Mesendoderm (in vitro differentiated cells): ENCODE results near the gene NKX6-2.
"Not testable (repeated sequence)": the region's sequence is repeated elsewhere in the genome, so short reads cannot be mapped to it uniquely, and the experiment has no call there.

Experiments
- DNase-seq: peaks from one replicate; pipeline ENCODE4 v3.0.0; 2013
- H2AK5ac ChIP-seq: 2 replicates; pipeline ENCODE4 v1.6.1; 2013; ENCODE audit warnings: low read length, inconsistent platforms
- H2BK120ac ChIP-seq: 2 replicates; pipeline ENCODE4 v1.6.1; 2013; ENCODE audit warnings: low read depth, mild to moderate bottlenecking, low read length, moderate library complexity, mixed read lengths
- H2BK15ac ChIP-seq: replicated peaks from 2 replicates; pipeline ENCODE4 v1.6.1; 2013; ENCODE audit warnings: low read depth, mild to moderate bottlenecking, moderate library complexity
- H2BK5ac ChIP-seq: 2 replicates; pipeline ENCODE4 v1.6.1; 2013; ENCODE audit warnings: low read length, inconsistent platforms
- H3K18ac ChIP-seq: 2 replicates; pipeline ENCODE4 v1.6.1; 2013; ENCODE audit warnings: mild to moderate bottlenecking, low read length, mixed read lengths
- H3K23ac ChIP-seq: one replicate; pipeline ENCODE4 v1.6.1; 2013; ENCODE audit warnings: low read length
- H3K27ac ChIP-seq: 2 replicates; pipeline ENCODE4 v1.5.1; 2013; ENCODE audit warnings: low read depth, mild to moderate bottlenecking, inconsistent platforms, low read length, moderate library complexity
- H3K27me3 ChIP-seq: 2 replicates; pipeline ENCODE4 v1.6.1; 2013; ENCODE audit warnings: low read length, control low read depth, mild to moderate bottlenecking, inconsistent platforms; ENCODE audit not compliant: insufficient read depth, poor library complexity
- H3K36me3 ChIP-seq: 2 replicates; pipeline ENCODE4 v1.6.1; 2013; ENCODE audit warnings: low read length, inconsistent platforms; ENCODE audit not compliant: control insufficient read depth, insufficient read depth
- H3K4ac ChIP-seq: one replicate; pipeline ENCODE4 v1.6.1; 2013; ENCODE audit warnings: low read depth, mild to moderate bottlenecking, low read length, moderate library complexity
- H3K4me1 ChIP-seq: 2 replicates; pipeline ENCODE4 v1.6.1; 2013; ENCODE audit warnings: low read depth, low read length, inconsistent platforms; ENCODE audit not compliant: control insufficient read depth
- H3K4me2 ChIP-seq: 2 replicates; pipeline ENCODE4 v1.6.1; 2013; ENCODE audit warnings: low read length
- H3K4me3 ChIP-seq: 2 replicates; pipeline ENCODE4 v1.5.1; 2013; ENCODE audit warnings: mild to moderate bottlenecking, low read length
- H3K56ac ChIP-seq: one replicate; pipeline ENCODE4 v1.6.1; 2013; ENCODE audit warnings: low read length
- H3K79me1 ChIP-seq: 2 replicates; pipeline ENCODE4 v1.6.1; 2013; ENCODE audit warnings: low read length, inconsistent platforms
- H3K79me2 ChIP-seq: 2 replicates; pipeline ENCODE4 v1.6.1; 2013; ENCODE audit warnings: mild to moderate bottlenecking, low read length; ENCODE audit not compliant: control insufficient read depth, insufficient read depth
- H3K9ac ChIP-seq: 2 replicates; pipeline ENCODE4 v1.6.1; 2013; ENCODE audit warnings: low read length, inconsistent platforms
- H4K5ac ChIP-seq: one replicate; pipeline ENCODE4 v1.6.1; 2013; ENCODE audit warnings: low read length
- H4K8ac ChIP-seq: one replicate; pipeline ENCODE4 v1.6.1; 2013; ENCODE audit warnings: low read depth, mild to moderate bottlenecking, control low read depth, low read length, moderate library complexity
- WGBS: extraction: QIAGEN DNeasy Blood & Tissue Kit; methylation state at CpG from one replicate; pipeline ENCODE4 v1.1.7; 2013; ENCODE audit warnings: low lambda C conversion rate, missing lambda C conversion rate; ENCODE audit not compliant: insufficient coverage; ENCODE audit errors: extremely low coverage; 5-methylcytosine and 5-hydroxymethylcytosine counted together

NKX6-2 gene

DNA sequence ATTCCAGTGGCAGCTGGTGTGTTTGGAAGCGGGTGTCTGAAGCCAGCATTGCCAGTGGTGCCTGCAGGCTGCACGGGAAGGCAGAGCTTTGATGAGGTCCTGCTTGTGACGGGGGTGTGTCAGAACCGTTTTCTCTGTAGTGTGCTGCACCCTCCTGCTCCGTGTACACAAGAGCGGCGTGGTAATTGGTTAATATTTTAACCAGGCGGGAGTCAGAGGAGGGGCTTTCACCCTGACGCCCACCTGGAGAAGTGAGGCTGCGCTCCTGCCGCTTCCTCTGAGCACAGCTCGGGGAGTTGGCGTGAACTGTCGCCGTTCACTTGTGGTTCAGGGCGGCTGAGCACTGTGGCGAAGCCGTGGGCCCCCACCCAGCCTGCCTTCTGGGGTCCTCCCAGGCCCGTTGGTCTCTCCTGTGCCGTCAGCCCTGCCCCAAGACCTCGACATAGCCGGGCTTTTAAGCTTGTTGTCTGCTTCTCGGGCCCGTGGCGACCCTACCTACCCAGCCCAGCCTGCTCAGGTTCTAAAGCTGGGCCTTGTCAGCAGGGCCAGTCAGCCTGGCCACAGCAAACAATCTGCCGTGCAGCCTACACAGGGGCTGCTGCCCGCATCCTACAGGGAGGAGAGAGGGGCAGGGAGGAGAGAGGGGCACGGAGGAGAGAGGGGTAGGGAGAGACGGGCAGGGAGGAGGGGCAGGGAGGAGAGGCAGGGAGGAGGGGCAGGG, 11.6 kb downstream of the NKX6-2 start:
- Histone ChIP-seq H2AK5ac (no peak overlapping the region), H3K36me3 (no peaks in the 10 kb centered on the region), H2BK120ac (no peak overlapping the region), H3K4me1 (no peaks in the 10 kb centered on the region), H3K4ac (no peak overlapping the region), H2BK15ac (no peak overlapping the region), H3K56ac (no peak overlapping the region), H3K23ac (no peak overlapping the region), H2BK5ac (no peak overlapping the region), H3K4me3 (no peak overlapping the region), H3K79me1 (no peaks in the 10 kb centered on the region), H3K18ac (no peak overlapping the region), H4K5ac (no peak overlapping the region), H3K79me2 (no peaks in the 10 kb centered on the region), H3K27me3 (no peaks in the 10 kb centered on the region), H3K4me2 (no peak overlapping the region), H3K9ac (no peak overlapping the region), H3K27ac (no peak overlapping the region), H4K8ac (no peak overlapping the region)
- DNase-seq: no peak
- WGBS: no CpG with 5 or more reads among the region's 29 CpGs

DNA sequence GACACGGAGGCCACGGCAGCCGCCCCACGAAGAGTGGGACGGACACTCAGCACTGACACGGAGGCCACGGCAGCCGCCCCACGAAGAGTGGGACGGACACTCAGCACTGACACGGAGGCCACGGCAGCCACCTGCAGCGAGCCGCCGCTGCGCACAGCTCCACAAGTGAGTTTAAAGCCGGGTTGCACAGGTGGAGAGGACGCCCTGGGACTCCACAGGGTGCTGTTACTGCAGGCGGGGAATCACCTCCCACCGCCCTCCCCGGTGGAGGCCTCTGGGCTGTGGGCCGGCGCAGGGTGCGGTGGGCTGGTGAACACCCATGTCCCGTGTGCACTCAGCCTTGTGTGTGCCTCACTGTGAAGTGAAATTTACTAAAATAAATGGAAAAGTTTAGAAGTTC, 13.1 kb downstream of the NKX6-2 start:
- not testable (repeated sequence) for H3K27me3 ChIP-seq, H3K4me3 ChIP-seq, H2BK120ac ChIP-seq, DNase-seq, H3K4me2 ChIP-seq, H2BK5ac ChIP-seq, H4K8ac ChIP-seq, H3K9ac ChIP-seq, H3K36me3 ChIP-seq, H3K27ac ChIP-seq, H3K79me1 ChIP-seq, H3K23ac ChIP-seq, H4K5ac ChIP-seq, H2AK5ac ChIP-seq, H3K4me1 ChIP-seq, H3K4ac ChIP-seq, H2BK15ac ChIP-seq, H3K79me2 ChIP-seq, H3K18ac ChIP-seq, H3K56ac ChIP-seq
- WGBS: no CpG with 5 or more reads among the region's 25 CpGs

DNA sequence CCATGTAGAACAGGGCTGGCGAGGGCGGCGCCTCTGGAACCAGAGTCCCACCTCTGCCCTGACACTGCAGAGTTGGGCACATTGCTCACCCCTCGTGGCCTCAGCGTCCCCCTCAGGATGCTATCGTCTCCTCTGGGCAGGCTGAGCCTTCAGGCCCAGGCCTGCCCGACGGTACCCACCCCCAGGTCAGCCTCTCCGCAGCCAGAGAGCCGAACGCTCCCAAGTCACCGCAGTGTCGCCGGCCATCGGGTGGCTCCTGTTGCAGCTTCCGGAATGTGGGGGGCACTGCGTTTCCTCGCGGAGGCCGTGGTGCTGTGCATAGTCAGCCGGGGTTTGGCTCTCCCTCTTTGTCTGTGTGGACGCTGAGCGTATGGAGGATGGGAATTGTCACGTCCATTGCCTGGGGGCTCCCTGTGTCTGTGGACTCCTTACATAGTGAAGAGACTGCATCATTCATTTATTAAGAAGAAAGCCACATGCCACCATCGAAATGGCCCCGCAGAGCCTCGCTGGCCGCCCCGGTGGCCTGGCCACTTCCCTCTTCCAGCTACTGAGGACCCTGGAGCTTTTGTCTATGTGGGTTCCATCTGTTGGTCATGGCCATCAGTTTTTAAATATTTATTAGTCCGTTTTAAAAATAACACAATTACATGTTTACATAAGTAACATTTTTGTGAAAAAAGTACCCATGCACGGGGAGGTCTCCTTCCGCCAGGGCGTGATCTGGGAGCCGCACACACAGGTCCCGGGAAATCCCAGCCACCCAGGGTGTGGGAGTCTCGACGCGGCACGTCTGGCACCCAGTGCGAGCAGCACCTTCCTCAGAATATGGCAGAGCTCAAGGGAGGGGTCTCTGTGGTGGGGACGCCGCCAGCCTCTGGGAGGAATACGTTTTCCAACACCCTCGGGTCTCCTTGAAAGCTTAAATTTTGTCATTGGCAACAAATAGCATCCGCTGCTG, 15.6 kb downstream of the NKX6-2 start:
- no peak overlapping the region for H4K5ac ChIP-seq
- H3K36me3 ChIP-seq: no peaks in the 10 kb centered on the region
- no peak overlapping the region for H2BK120ac ChIP-seq
- no peak overlapping the region for H3K4me3 ChIP-seq
- H3K56ac ChIP-seq: no peak overlapping the region
- no peaks in the 10 kb centered on the region for H3K27me3 ChIP-seq
- no peak overlapping the region for H3K18ac ChIP-seq
- no peak overlapping the region for H3K4ac ChIP-seq
- H3K79me2 ChIP-seq: no peaks in the 10 kb centered on the region
- no peak overlapping the region for H3K27ac ChIP-seq
- no peak overlapping the region for H2BK15ac ChIP-seq
- no peak overlapping the region for H3K4me2 ChIP-seq
- no peak overlapping the region for H2AK5ac ChIP-seq
- no CpG with 5 or more reads among the region's 45 CpGs for WGBS
- no peak overlapping the region for H3K23ac ChIP-seq
- no peaks in the 10 kb centered on the region for H3K79me1 ChIP-seq
- no peak overlapping the region for H2BK5ac ChIP-seq
- no peak overlapping the region for H3K9ac ChIP-seq
- DNase-seq: no peak
- H3K4me1 ChIP-seq: no peaks in the 10 kb centered on the region
- H4K8ac ChIP-seq: no peak overlapping the region

DNA sequence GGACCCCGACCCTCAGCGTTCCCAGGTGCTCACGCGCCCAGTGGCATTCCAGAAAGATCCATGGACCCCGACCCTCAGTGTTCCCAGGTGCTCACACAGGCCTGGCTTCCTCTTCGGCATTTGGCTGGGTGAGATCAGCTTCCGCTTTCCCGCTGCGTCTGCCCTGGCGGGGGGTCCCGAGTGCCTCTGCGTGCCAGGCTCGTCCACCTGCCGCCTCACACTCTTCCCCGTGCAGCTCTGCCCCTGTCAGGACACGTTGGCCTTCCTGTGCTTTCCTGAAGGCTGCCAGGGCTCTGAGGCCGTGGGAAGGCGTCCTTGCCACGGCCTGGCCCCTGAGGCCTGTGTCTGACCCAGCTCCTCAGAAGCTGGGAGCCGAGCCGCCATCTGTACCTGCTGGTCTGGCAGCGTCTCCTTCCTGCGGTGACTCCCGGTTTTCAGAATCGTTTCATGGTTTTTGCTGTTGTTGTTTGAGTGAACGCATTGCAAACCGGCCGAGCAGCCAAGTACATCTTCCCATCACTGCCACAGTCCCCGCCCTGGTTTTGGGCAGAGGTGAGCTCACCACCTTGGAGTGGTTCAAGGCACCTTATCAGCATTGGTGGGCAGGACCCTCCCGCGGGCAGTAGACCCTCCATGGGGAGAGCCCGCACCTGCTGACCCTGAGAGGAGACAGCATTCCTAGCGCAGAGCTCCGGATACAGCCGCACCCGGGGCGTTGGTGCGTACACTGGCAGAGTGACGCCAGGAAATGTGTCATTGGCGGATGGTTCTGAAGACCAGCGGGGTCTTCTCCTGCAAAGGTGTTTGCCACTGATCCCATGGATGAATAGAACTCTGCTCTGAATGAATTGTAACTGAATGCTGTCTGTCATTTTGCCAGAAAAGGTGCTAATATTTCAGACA, 17.4 kb downstream of the NKX6-2 start:
- H3K27me3 ChIP-seq: no peaks in the 10 kb centered on the region
- H2BK120ac ChIP-seq: no peak overlapping the region
- H3K36me3 ChIP-seq: no peaks in the 10 kb centered on the region
- H3K23ac ChIP-seq: no peak overlapping the region
- no peak overlapping the region for H3K4me2 ChIP-seq
- no peak overlapping the region for H3K9ac ChIP-seq
- no peak for DNase-seq
- H3K18ac ChIP-seq: no peak overlapping the region
- no peak overlapping the region for H2AK5ac ChIP-seq
- H3K4me3 ChIP-seq: no peak overlapping the region
- no peak overlapping the region for H2BK15ac ChIP-seq
- no peaks in the 10 kb centered on the region for H3K79me1 ChIP-seq
- H2BK5ac ChIP-seq: no peak overlapping the region
- H3K4me1 ChIP-seq: no peaks in the 10 kb centered on the region
- H4K8ac ChIP-seq: no peak overlapping the region
- no peaks in the 10 kb centered on the region for H3K79me2 ChIP-seq
- H3K56ac ChIP-seq: no peak overlapping the region
- H3K4ac ChIP-seq: no peak overlapping the region
- no CpG with 5 or more reads among the region's 41 CpGs for WGBS
- no peak overlapping the region for H3K27ac ChIP-seq
- H4K5ac ChIP-seq: no peak overlapping the region

DNA sequence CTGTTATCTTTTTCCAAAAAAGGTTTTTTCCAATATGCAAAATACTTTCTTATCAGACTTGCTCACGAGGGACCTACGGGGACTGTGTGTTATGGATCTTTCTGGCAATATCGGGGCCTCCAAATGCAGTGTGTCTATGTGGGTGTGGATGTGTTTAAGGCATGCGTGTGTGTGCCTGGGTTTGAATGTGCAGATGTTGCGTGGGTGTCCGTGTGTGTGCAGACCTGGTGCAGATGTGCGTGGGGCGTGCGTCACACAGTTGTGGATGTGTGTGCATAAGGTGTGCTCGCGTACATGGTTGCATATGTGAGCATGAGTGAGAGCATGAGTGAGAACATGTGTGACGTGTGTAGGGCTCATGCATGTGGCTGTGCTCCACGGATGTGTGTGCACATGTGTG, 19.7 kb downstream of the NKX6-2 start:
- Histone ChIP-seq H3K79me1 (no peaks in the 10 kb centered on the region), H4K5ac (no peak overlapping the region), H3K9ac (no peak overlapping the region), H3K4me3 (no peak overlapping the region), H3K27ac (no peak overlapping the region), H3K36me3 (no peaks in the 10 kb centered on the region), H2BK5ac (no peak overlapping the region), H3K79me2 (no peaks in the 10 kb centered on the region), H3K4me2 (no peak overlapping the region), H2BK15ac (no peak overlapping the region), H4K8ac (no peak overlapping the region), H3K27me3 (no peaks in the 10 kb centered on the region), H3K18ac (no peak overlapping the region), H3K23ac (no peak overlapping the region), H3K4me1 (no peaks in the 10 kb centered on the region), H2BK120ac (no peak overlapping the region), H2AK5ac (no peak overlapping the region), H3K56ac (no peak overlapping the region), H3K4ac (no peak overlapping the region)
- no CpG with 5 or more reads among the region's 13 CpGs for WGBS
- no peak for DNase-seq
